Measurements from ENCODE around the gene TPMT.
"Not testable (repeated sequence)": the region's sequence is repeated elsewhere in the genome, so short reads cannot be mapped to it uniquely, and the experiment has no call there.

The TPMT gene

DNA sequence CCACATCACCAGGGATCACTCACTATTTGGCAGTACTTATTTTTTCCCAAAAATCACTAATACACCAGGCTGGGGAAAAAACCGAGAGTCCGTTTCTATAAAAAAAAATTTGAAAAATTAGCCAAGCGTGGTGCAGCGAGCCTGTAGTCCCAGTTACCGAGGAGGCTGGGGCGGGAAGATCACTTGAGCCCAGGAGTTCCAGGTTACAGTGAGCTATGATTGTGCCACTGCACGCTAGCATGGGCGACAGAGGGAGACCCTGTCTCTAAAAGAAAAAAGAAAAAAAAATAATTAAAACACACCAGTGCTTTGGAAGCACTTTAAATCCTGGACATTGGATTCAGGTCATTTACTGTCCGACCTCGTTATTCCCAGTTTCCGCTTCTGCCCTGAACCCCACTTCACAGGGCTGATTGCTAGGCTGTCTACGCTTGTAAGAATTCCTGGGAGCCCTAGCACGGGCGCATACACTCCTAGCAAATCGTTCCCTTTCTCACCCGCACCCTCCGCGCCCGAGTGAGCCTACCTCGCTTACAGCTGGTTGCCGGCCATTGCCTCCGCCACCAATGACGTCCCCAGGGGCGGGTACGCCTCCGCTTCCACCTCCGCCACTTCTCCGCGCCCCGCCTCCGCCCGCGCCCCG is at the start of gene TPMT:
Gene TPMT (minus strand): TSS at position 571 of the 643 bp plus-strand sequence. CDS start 5,950 bp downstream, outside the sequence.
- DNase-seq, result peak; percentile 8

DNA sequence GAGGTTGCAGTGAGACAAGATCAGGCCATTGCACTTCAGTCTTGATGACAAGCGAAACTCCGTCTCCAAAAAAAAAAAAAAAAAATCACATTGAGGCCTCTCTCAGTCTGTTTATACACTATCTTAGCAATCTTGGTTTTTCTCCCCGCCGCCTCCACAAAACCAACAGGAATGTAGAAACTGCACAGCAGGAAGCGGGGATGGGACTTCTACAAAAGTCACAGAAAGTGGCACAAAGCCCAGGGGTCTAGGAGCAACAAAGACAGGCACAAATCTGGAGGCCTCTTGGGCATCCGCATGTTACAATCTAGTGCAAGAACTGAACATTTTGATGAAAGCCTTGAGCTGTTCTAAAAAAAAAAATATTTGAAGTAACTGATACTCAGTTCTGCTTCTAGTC is 48.9 kb upstream of the TPMT start:
- no peak for DNase-seq

DNA sequence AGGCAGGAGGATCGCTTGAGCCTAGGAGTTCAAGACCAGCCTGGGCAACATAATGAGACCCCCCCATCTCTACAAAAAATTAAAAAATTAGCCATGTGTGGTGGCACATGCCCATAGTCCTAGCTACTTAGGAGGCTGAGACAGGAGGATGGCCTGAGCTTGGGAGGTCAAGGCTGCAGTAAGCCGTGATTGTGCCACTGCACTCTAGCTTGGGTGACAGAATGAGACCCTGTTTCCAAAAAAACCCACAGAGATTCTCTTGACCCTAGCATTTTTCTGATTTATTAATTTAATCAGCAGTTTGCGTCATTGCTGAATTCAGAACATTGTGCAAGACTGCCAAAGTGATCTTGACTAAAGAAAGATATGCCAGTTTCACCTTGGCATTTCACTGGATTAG is 37.1 kb upstream of the TPMT start:
- no peak for DNase-seq

DNA sequence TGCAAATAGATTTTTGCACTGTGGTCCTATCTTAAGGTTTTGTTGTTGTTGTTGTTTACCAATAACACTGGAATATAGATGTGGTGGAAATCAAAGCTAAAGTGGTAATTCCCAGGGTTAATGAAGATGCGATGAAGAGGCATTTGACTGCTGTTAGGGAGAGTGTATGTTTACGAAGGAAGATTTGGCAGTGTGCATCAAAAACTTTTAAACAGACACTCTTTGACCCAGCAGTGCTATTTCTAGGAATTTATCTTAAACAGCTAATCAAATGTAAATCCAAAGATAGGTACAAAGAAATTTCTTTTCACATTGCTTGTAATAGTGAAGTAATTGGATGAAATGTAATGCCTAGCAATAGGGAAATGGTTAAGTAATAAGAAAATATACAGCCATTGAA is 34.3 kb upstream of the TPMT start:
- DNase-seq, result no peak

DNA sequence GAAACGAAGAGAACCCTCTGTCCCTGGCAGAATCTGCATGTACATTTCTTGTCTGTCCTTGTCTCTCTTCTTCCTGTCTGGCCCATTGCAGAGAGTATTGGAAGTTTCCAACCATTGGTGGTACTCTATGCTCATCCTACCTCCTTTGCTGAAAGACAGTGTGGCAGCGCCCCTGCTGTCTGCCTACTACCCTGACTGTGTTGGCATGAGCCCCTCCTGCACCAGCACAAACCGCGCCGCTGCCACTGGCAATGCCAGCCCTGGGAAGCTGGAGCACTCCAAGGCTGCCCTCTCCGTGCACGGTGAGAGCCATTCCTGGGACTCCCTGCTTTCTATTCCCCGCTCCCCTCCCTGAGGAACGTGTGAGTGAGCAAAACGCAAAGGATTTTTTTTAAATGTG is 32.8 kb upstream of the TPMT start:
- DNase-seq, result no peak

DNA sequence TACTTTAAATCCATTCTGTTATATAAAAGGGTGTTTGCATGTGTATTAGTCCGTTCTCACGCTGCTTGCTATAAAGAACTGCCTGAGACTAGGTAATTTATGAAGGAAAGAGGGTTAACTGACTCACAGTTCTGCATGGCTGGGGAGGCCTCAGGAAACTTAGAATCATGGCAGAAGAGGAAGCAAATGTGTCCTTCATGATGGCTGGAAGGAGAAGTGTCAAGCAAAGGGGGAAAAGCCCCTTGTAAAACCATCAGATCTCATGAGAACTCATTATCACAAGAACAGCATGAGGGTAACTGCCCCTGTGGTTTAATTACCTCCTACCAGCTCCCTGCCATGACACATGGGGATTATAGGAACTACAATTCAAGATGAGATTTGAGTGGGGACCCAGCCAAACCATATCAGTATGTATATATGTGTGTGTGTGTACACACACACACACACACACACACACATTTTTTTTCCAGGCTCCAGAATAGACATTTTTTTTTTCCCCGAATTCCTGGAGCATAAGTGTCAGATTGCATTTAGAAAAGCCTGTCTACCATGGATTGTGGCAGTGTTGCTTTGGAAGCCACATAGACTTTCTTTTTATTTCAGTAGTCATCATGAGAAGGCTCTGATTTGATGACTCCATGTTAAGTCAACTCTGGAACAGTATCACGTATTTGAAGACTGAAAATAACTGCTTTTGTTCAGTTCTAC is 31.8 kb upstream of the TPMT start:
- DNase-seq, result no peak

DNA sequence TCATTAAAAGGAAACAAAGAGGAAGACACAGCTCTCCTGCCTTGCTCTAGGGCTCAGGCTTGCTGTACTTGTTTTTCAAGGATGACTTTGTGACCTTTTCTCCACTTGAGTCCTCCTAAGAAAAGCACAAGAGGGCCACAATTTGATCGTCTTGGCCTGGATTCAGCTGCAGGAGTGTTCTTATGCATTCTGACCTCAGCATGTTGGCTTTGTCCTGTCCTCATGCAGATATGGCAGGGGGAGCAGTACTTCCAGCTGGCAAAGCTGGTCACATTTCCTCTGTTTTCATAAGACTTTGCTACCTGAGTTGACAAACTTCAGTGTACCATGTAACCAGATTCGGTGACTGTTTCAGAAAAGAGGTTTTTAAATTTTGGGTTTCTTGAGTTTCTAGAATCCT is 31.2 kb upstream of the TPMT start:
- DNase-seq, result no peak

DNA sequence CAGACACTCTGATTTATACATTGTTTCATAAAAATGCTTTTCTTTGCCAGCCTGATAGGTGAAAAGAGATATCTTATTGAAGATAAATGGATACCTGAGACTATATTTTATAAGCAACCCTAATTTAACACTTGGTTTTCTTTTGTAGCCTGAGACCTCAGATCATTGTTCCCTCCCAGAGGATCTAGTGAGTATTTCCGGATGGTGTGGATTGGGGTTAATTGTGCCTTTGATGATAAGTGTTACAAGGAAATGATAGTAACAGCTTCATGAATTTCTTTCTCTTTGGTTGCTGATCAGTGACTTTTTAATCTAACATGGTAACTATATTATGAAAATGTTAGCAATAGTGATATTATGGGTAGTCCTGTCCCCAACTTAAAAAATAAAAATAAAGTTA is 30.7 kb upstream of the TPMT start:
- DNase-seq, result no peak

DNA sequence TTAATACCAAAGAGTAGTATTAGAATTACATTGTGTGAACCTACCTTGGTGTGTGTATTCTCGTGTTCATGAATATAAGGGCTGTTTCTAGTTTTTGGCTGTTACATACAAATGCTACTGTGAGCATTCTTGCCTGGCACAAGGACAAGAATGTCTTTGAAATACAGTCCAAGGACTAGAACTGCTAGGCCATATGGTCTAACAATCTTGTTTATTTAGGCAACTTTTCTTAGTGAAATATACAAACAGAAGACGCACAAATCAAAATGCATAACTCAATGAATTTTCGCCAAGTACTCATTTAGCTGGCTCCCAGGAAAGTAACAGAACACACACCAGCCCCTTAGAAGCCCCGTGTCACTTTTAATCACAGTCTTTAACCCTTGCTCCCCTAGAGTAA is 28.9 kb upstream of the TPMT start:
- no peak for DNase-seq

DNA sequence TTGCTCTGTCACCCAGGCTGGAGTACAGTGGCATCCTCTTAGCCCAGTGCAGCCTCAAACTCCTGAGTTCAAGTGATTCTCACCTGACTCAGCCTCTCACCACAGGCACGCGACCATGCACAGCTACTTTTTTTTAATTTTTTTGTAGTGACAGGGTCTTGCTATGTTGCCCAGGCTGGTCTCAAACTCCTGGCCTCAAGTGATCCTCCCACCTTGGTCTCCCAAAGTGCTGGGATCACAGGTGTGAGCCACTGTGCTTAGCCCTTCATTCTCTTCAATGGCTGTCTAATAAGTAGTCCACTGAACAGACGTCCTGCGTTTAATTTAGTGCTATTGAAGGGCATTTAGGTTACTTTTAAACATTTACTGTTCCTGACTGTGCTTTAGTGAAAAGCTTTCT is 27.7 kb upstream of the TPMT start:
- no peak for DNase-seq

DNA sequence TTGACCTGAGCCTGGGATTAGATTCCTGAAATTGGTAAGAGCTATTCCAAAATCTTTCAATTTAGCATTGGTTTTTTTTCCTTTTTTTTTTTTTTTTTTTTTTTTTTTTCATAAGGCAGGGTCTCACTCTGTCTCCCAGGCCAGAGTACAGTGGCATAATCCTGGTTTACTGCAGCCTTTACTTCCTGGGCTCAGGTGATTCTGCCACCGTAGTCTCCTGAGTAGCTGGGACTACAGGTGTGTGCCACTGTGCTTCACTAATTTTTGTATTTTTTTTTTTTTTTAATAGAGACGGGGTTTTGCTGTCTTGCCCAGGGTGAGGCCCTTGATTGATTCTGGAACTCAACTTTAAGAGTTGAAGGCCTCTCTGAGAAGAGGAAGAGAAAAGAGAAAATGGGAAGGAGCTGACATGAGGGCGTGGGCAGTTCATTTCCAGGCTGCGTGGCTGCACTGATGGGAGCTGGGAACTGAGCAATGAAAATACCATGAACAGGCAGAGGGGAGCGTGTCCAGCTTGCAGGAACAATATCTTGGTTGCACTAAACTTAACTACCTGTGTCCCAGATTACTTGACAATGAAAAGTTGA is 25.0 kb upstream of the TPMT start:
- no peak for DNase-seq

DNA sequence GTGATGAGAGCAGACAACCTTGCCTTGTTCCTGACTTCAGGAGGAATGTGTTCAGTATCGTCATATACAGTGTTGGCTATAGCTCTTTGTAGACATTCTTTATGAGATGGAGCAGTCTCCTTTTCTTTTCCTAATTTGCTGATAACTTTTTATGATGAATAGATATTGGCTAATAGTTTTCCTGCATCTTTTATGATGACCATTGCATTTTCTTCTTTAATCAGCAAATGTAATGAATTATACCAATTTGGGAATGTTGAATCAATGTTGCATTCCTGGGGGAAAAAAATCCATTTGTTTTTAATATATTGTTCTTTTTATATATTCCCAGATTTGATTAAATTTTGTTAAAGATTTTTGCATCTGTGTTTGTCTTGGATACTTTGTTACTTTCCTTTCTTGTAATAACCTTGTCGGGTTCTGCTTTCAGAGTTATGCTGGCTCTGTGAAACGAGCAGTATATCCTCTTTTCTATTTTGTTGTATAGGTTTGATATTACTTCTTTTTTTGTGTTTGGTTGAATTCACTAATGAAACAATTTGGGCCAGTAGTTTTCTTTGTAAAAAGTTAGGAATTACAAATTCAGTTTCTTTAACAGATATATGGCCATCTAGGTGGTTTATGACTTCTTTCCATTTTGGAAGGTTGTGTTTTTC is 24.2 kb upstream of the TPMT start:
- DNase-seq, result no peak

DNA sequence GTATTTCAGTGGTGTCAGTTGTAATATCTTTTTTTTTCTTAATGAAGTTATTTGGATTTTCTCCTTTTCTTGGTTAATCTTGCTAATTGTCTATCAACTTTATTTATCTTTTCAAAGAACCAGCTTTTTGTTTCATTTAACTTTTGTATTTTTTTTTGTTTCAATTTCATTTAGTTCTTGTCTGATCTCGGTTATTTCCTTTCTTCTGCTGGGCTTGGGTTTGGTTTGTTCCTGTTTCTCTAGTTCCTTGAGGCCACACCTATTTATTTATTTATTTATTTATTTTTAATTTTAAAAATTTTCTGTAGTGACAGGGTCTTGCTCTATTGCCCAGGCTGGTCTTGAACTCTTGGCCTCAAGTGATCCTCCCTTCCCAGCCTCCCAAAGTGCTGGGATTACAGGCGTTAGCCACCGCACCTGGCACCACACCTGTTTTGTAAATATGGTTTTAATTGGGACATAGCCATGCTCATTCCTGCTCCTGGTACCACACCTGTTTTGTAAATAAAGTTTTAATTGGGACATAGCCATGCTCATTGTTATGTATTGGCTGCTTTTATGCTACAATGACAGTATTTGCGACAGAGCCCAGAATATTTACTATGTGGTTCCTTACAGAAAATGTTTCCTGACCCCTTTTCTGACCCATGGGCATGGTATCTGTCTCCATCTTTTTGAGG is 22.5 kb upstream of the TPMT start:
- DNase-seq, result no peak

DNA sequence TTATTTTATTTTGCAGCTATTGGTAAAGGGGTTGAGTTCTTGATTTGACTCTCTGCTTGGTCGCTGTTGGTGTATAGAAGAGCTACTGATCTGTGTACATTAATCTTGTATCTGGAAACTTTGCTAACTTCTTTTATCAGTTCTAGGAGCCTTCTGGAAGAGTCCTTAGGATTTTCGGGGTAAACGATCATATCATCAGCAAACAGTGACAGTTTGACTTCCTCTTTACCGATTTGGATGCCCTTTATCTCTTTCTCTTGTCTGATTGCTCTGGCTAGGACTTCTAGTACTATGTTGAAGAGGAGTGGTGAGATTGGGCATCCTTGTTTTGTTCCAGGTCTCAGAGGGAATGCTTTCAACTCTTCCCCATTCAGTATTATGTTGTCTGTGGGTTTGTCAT is 21.3 kb upstream of the TPMT start:
- DNase-seq, result not testable (repeated sequence)

DNA sequence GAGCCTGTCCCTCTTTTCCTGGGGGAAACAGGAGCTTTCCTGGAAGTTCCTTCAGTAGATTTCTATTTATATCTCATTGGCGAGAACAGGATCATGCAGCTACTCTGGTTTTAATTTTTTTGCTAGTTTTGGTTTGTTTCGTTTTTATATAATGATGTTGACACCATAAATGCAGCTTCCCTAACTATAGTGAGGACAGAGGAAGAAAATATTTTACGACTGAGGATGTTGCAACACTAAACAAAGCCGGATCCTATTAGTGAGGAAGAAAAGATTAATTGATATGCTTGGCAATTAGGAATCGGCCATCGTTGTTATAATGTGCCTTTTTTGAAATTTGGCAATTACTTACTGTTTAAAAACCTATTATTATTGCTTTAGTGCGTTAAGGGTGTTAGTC is 17.0 kb upstream of the TPMT start:
- DNase-seq, result no peak

DNA sequence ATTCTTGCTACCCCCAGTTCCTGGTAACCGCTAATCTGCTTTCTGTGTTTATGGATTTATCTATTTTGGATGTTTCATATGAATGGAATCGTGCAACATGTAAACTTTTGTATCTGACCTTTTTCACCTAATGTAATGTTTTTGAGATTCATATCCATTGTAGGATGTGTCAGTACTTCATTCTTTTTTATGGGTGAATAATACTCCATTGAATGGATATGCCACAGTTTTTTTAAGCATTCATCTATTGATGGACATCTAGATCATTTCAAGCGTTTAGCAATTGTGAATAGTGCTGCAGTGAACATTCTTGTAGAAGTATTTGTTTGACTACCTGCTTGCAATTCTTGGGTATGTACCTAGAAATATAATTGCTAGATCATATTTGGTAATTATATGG is 13.4 kb upstream of the TPMT start:
- DNase-seq, result no peak

DNA sequence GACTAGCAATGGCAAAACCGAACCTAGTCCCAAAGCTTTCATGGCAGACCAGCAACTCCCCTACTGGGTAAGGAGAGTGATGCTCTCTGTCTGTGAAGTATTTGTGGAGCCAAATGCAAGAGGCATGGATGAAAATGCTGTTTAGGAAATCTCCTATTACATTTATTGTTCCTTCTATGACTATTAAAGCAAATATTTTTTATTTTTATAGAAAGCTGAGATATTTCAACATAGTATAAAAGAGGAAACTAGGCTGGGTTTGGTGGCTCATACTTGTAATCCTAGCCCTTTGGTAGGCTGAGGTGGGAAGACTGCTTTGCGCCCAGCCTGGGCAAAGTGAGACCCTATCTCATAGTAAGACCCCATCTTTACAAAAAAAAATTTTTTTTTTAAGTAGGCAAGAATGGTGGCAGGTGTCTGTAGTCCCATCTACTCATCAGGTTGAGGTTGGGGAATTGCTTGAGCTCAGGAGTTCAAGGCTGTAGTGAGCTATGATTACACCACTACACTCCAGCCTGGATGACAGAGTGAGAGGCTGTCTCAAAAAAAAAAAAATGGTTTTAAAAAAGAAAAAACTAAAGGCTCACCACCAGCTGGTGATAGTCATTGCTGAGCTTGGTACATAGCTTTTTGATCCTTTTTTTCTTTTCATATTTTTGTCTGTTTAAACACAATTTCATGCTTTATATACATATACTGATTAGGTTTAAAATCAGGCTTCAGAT is 11.6 kb upstream of the TPMT start:
- no peak for DNase-seq

DNA sequence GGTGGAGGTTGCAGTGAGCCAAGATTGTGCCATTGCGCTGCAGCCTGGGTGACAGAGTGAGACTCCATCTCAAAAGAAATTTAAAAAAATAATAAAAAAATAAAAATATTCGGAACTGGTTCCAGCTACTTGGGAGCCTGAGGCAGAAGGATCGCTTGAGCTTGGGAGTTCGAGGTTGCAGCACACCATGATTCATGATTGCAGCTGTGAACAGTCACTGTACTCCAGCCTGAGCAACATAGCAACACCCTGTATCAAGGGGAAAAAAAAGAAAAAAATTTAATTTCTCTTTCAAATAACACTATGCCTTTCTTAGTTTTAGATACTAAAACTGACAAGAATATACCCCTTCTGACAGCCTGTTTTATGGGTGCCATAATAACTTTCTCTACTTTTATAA is 10.9 kb upstream of the TPMT start:
- DNase-seq, result no peak

DNA sequence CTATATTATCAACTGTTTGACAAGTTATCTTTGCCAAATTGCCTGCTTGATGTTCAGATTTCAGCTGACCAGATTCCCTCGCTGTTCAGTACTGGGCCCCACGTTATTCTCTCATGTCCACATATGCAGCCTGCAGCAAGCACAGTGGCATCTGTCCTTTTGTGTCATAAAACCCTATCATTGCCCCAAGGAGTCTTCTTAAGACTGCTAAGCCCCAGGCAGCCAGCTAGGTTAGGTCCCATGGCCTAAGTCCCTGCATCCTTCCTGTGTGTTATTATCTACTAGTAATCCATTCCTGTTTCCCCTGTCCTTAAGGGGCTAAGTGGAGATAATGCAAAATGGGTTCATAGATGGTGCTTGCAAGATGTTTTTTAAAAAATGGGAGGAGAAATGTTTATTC is 7.5 kb upstream of the TPMT start:
- DNase-seq, result no peak

DNA sequence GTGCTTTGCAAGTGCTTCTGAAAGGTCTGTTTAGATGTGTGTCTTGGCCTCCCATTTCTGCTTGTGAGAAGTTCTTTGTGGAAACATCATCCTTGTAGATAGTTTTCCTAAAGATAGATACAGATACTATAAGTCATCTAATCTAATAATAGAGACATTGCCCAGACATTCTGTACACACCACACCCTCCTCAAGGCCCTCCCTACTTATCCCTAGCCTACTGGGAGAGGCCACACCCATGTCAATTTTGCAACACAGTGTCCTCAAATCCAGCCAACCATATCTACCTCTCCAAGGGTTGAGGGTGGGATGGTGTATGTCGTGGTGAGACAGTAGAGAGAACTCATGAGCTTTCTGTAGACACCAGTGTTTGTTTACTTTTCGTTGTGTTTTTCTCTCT is 6.6 kb upstream of the TPMT start:
- DNase-seq, result no peak

DNA sequence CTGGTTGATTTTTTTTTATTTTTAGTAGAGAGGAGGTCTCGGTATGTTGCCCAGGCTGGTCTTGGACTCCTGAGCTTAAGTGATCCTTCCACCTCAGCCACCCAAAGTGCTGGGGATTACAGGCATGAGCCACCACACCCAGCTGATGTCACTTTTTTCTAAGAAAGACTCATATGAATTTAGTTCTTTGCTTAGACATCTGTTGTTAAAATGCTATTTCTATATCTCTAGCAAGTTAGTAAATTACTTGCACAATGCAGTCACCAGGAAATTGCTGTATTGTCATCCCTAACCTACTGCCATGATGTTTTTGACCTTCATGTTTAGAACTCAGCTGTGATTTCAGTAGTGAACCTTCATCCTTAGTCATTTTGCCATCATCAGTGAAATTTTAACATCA is 6.0 kb upstream of the TPMT start:
- DNase-seq, result no peak

DNA sequence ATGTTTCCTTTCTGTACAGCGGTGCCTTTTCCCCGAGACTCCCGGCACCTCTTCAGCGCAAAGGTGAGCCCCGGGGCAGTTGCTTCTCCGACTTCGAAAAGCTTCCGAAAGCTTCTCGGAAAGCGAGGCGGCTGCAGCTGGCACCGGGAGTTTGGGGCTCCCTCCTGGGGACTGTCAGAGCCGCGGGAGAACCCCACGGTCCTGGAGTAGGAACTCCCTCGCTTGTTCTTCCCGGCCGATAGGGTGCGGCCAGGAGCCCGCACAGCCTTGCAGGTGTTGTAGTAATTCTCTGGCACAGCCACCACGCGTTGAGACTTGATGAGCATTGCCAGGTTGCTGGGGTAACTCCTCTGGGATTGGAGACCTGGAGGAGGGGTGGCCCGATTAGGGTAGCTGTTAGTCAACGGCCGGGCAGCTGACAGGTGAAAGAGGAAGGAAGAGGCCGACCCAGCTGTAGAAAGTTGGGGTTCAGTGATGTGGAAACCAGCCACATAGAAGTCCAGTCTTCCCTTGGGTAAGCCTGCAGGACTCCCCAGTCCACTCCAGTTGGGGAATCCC is 1.1 kb upstream of the TPMT start:
- DNase-seq, result peak; percentile 63

Measured in activated CD4-positive, alpha-beta T cell treated with anti-CD3 and anti-CD28 coated beads for 48 hours (primary cell).